ENCODE results near the gene POLR3A.
A peak's percentile ranks its signal among the peaks of the same experiment; 100 is the strongest.

Gene POLR3A

DNA sequence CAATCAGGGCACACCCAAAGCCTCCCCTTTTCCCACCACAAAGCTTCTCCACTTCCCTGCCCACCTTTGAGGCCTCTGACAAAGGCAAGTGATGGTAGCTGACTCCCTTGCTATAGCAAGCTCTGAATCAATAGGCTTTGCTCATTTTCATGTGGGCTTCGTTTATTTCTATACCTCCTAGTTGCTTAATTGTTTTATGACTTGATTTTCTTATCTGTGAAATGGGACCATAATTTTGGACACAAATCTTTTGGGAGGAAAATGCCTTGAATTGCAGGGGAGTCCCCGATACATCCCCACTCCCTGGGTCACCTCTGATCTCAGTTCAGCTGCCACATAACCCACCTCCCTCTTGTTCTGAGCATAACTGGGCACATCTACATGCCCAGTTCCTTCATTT is 89.1 kb downstream of the POLR3A start:
- DNase-seq: no peak

DNA sequence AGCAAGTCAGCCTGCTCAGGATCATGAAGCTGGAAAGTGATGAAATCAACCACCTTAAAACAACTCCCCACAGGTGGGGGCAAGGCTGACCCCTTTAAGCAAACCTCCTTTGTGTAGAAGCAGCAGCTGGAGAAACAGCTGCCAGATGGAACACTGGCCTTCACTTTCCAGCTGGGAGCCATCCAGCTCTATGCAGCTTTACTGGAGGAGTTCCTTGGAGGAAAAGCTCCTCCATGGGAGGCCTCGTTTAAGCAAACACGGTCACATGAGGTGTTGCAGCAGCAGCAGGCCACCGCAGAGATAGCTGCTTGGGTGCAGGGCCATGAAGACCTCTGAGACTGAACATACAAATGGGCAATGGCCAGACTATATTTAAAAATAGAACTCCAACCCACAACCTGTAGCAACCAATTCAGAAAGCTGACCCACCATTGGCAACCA is 89.7 kb downstream of the POLR3A start:
- no peak for DNase-seq

- no peak for DNase-seq
Measured at GRCh38 chr10:77936697-77937567, 92.4 kb downstream of the POLR3A start.

DNA sequence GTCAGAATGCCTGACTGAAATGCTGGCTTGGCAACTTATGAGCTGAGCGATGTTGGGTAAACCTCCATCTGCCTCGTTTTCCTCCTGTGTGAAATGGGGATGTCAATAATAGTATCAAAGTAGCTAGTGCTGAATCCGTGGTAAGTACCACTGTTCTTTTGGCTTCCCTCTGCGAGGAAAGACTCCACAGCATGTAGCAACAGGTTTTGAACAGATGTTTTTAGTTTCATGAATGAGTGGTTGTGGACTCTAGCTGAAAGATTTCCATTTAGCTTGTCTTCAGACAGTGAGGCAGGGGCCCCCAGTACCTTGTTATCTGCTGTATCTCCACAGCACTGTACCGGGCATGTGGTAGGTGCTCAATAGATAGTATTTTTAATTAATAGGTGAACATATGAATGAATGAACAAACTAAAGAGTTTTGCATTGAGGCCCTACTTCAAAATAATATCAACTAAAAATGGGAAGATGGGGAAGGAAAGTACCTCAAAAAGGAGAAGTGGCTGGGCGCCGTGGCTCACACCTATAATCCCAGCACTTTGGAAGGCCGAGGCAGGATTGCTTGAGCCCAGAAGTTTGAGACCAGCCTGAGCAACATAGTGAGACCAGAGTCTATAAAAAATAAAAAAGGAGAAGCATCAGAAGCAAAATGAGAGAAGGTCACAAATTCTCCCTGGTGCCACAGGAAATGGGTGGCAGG is 97.1 kb downstream of the POLR3A start:
- no peak for DNase-seq

DNA sequence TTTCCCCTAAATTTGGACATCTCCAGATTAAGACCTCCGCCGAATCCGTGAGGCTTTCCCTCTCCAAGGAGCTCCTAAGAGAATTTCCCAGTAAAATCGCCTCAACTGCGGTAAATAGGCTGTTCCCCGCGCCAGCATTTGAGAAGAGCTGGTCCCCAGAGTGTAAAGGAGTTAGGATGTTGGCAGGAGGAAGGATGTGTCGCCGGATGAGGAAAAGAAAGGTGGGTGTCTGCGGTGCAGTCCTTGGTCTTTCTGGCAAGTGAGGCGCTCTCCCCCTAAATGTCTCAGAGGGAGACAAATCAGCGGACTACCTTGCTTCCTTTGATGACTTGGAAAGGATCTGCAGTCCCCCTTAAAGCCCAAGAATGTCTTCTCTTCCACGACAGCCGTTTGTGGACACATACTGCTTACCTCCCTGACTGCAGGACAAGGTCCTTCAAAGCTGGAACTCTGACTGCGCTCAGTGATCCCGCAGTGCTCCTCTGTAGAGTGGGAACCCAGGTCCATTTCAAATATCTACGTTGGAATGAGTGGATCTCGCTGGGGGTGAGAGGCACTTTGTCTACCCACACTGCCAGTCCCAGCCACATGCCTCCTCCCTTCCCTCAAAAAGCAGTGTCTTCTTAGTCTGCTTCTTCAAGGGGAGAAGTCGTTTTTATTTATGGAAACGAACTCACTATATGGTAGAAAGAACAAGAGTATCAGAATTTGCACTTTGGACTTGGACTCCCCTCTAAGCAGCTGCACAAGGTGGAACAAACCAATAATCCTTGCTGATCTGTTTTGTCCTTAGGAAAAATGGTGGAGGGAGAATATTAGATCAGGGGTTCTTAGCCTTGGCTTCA is 101.7 kb downstream of the POLR3A start:
- DNase-seq: no peak

- peak; percentile 56 for DNase-seq
Measured at GRCh38 chr10:77926566-77927401, 102.5 kb downstream of the POLR3A start, which contains the start of gene DLG5. Gene DLG5, minus strand, starts transcription at chr10:77926755. Its CDS starts 235 bp downstream, at chr10:77926520.

DNA sequence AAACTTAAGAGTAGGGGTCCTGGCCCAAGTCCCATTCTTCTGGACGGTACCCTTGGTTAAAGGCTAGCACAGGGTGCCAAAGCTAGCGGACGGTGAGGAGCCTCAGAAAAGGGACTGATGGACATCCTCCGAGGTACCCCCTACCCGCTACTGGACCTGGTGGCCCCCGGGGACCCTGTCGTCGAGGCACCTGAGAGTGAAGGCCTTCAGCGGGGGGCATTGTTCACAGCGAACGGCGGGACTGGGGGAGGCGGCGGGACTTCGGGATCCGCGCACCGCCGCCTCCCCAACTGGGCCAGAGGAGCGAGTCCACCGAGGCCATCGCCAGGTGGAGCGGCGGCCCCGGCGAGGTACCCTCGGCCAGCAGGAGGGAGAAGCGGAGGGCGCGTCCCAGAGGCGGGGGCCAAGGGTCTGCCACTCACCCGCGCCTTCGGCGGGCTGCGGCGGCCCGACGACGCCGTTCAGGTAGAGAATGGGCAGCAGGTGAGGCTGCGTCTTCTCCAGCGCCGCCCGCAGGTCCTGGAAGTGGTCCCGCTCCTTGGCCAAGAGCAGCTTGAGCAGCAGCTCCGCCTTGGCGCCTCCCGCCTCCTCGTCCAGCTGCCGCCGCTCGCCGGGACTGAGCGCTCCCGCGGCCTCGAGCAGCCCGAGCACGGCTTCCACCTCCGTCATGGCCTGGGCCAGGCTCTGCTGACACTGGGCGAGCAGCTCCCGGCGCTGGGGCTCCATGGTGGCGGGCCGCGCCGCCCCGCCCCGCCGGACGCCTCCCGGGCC is 103.3 kb downstream of the POLR3A start:
- peak; percentile 35 for DNase-seq

- no peak for DNase-seq
Measured at GRCh38 chr10:77925410-77925794, 103.9 kb downstream of the POLR3A start.

DNA sequence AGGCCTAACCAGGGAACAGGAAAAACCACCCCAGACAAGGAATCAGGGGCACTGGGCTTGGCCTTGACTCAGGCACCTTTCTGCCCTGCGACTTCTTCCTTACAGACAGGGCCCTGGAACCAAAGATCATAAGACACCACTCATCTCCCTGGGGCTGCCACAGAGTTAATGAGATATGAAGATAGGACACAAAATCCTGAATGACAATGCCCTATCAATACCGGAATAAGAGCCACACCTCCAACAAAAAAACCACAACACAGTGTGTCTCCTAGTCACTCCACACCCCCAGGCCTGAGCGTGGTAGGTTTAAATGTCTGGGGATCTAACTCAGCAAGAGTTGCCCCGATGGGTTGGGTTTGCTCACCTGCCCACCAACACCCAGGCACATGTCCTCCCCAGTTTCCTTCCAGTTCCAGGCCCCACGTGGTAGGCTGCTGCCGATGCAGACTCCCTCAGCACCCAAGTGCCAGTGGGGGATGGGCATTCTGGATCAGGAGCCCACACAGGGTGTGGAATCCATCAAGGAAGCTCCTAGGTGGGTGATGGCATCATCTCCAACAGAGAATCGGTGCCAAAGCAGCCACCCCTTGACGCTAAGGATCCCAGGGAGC is 106.6 kb downstream of the POLR3A start:
- DNase-seq: no peak

GRCh38 chr10:77922055-77922454 is 107.3 kb downstream of the POLR3A start:
- no peak for DNase-seq

GRCh38 chr10:77921395-77921794 is 107.9 kb downstream of the POLR3A start:
- DNase-seq: no peak

- no peak for DNase-seq
Measured at GRCh38 chr10:77920495-77920894, 108.8 kb downstream of the POLR3A start.

DNA sequence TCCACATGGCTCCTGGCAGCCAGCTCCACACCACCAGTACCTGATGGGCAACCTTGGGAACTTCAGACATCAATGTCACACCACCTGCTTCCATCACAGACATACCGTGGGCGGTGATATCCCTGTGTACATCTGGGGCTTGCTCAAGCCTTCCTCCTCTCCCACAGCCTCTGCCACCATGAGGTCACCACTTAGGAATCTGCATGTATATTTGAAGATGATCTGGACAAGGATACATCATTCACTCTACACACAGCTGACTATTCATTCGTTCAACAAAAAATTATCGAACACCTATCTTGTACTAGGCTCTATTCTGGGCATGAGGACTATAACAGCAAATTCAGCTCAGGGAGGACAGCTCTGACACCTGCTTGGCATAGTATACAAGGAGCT is 109.6 kb downstream of the POLR3A start:
- DNase-seq: no peak
